Calu3 (cell line): Measurements from ENCODE around the gene IL19. TPM values are rescaled to one million over a fixed set of nuclear protein-coding genes. Genes with fewer than 3 reads are reported as not detected.

ENCODE experiments used
- BruUV-seq: library from RNA; stranded (reverse); fragments of 400-500 nt; replicated peaks from 2 replicates; lab custom pipeline; 2021; lab: Mats Ljungman, UMichigan
- CTCF ChIA-PET: fragments of 300-600 bp; sonication (Branson Sonifier 250); formaldehyde crosslinking; loops from one replicate; lab custom pipeline; 2022; ENCODE audit warnings: antibody characterized with exemption; lab: Charles Lee
- DNase-seq: peaks from one replicate; pipeline ENCODE4 v3.0.0; 2022
- H3K27ac Mint-ChIP-seq: one replicate; pipeline ENCODE4 v1.8.0; 2022; ENCODE audit warnings: mixed read lengths; ENCODE audit not compliant: unreplicated experiment
- H3K27me3 Mint-ChIP-seq: one replicate; pipeline ENCODE4 v1.8.0; 2022; ENCODE audit warnings: mixed read lengths; ENCODE audit not compliant: unreplicated experiment
- H3K36me3 Mint-ChIP-seq: one replicate; pipeline ENCODE4 v1.8.0; 2022; ENCODE audit warnings: mild to moderate bottlenecking, moderate library complexity, mixed read lengths; ENCODE audit not compliant: insufficient read depth, unreplicated experiment
- H3K4me1 Mint-ChIP-seq: one replicate; pipeline ENCODE4 v1.8.0; 2022; ENCODE audit warnings: mild to moderate bottlenecking, low read depth, mixed read lengths; ENCODE audit not compliant: unreplicated experiment
- H3K4me3 Mint-ChIP-seq: one replicate; pipeline ENCODE4 v1.8.0; 2022; ENCODE audit warnings: mild to moderate bottlenecking, low read depth, moderate library complexity, mixed read lengths; ENCODE audit not compliant: unreplicated experiment
- H3K9me3 Mint-ChIP-seq: one replicate; pipeline ENCODE4 v1.8.0; 2022; ENCODE audit warnings: low read depth, mixed read lengths; ENCODE audit not compliant: unreplicated experiment
- CTCF ChIP-seq: fragments of 200-600 bp; IDR thresholded peaks from one replicate; pipeline ENCODE4 v1.8.0; 2022; ENCODE audit warnings: antibody characterized with exemption; ENCODE audit not compliant: unreplicated experiment
- intact Hi-C: fragments of 100-400 bp; cut with micrococcal nuclease; formaldehyde crosslinking; loops from one replicate; pipeline ENCODE4 v1.10.0; 2022; ENCODE audit not compliant: unreplicated experiment
- total RNA-seq: library from RNA; stranded (reverse); gene quantifications from 2 replicates; pipeline ENCODE4 v1.2.3, GENCODE V29; 2022

Gene IL19
- total RNA-seq, 1 experiment from 2014 or later: not detected

DNA sequence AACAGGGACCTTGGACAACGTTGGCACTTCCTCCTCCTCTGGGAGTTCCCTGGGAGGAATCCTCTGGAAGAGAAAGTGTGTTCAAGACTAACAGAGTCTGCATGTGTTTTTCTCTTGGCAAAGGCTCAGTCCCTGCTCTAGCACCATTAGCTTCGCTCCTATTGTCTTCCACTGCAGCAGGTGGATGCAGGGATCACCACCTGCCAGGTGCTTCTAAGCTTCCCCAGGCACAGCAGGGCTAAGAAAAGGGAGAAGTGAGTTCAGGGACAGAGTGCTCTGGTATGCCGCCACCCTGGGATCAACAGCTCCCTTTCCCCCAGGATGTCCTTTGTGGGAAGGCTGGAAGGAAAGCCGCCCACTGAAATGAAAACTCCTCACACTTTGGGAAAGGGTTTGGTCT lies 50.9 kb downstream of the IL19 start:
- Mint-ChIP-seq H3K27ac (no peak overlapping the region), H3K4me1 (peaks cover 7% of the 10 kb centered on the region), H3K27me3 (peaks cover 67% of the 10 kb centered on the region), H3K36me3 (no peaks in the 10 kb centered on the region), H3K4me3 (no peak overlapping the region), H3K9me3 (no peaks in the 10 kb centered on the region)
- DNase-seq: no peak
- TF ChIP-seq CTCF: no peak
- CTCF ChIA-PET: interaction anchor here (0.6 kb wide), 1 partner anchor 92 kb away, joined by 3 read pairs; no protein-coding TSS in a partner anchor
- intact Hi-C loops: no loop called here
- BruUV-seq: no TSS peak

DNA sequence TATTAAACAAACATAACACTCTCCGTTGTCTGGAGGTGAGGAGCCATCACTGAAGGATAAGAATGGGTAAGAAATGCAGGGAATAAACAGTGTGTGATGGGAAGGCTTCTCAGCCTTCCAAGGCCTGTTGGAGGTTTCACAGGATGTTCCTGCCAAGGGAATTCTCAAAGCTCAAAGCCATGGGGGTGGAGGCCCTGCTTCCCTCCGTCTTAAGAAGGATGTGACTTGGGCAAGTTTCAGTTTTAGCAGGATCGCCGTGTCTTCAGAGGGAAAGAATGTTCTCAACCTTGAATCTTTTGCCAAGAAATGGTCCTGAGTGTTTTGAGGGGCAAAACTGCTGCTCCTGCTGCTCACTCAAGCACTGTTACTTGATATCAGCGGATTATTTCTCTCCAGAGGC lies 53.2 kb downstream of the IL19 start:
- Mint-ChIP-seq H3K9me3 (no peaks in the 10 kb centered on the region), H3K36me3 (no peaks in the 10 kb centered on the region), H3K4me3 (no peak overlapping the region), H3K27me3 (peaks cover 78% of the 10 kb centered on the region), H3K4me1 (peaks cover 7% of the 10 kb centered on the region), H3K27ac (no peak overlapping the region)
- intact Hi-C loops: no loop called here
- CTCF ChIA-PET: no interaction called here
- no peak for DNase-seq
- no peak for TF ChIP-seq CTCF
- no TSS peak for BruUV-seq

- Mint-ChIP-seq H3K4me3 (no peak overlapping the region), H3K36me3 (no peaks in the 10 kb centered on the region), H3K27me3 (peaks cover 84% of the 10 kb centered on the region), H3K27ac (no peak overlapping the region), H3K9me3 (no peaks in the 10 kb centered on the region), H3K4me1 (peaks cover 7% of the 10 kb centered on the region)
- no TSS peak for BruUV-seq
- intact Hi-C loops: no loop called here
- CTCF ChIA-PET: no interaction called here
- DNase-seq: no peak
- no peak for TF ChIP-seq CTCF
Observed at GRCh38 chr1:206824331-206824730, 53.8 kb downstream of the IL19 start.

DNA sequence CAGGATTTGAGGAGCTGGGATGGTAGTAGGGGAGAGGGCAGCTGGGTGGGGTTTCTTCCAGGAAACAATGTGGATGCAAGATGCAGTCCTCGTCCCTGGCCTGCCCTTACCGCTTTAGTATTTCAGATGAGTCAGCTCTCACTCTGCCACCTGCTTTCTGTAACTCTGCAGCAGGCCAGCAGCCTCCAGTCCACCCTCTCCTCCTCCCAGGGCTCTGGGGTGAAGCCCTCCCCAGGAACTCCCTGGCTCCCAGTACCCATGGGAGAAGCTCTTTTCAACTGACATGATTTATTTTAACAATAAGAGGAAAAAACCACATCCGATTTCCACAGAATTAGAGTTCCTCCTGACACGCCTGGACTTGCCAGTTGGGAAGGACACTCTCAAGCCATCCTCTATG lies 55.8 kb downstream of the IL19 start:
- Mint-ChIP-seq H3K27me3 (peaks cover 88% of the 10 kb centered on the region), H3K36me3 (no peaks in the 10 kb centered on the region), H3K9me3 (no peaks in the 10 kb centered on the region), H3K4me3 (no peak overlapping the region), H3K27ac (no peak overlapping the region), H3K4me1 (peaks cover 7% of the 10 kb centered on the region)
- TF ChIP-seq CTCF: no peak
- DNase-seq: no peak
- intact Hi-C loops: no loop called here
- BruUV-seq: no TSS peak
- CTCF ChIA-PET: no interaction called here
